SK-N-MC (cell line): ENCODE results near the gene SCGB1D2.

Source experiments
- EZH2 ChIP-seq: fragments of 200-600 bp; sonication (generic); IDR thresholded peaks from one replicate; pipeline ENCODE4 v1.6.1; 2017; ENCODE audit warnings: antibody characterized with exemption
- FOXP2 ChIP-seq: optimal IDR thresholded peaks from 2 replicates; pipeline ENCODE3; 2011; ENCODE audit warnings: mild to moderate bottlenecking, moderate library complexity; ENCODE audit not compliant: insufficient read depth; ENCODE audit errors: extremely low read length, control extremely low read depth
- POLR2AphosphoS5 ChIP-seq: IDR thresholded peaks from 2 replicates; pipeline ENCODE4 v1.6.1; 2012; ENCODE audit warnings: mild to moderate bottlenecking, low read depth, low read length, borderline replicate concordance

GRCh38 chr11:62217191-62217748 is 24.8 kb upstream of the SCGB1D2 start:
- TF ChIP-seq EZH2 (no peak), POLR2AphosphoS5 (no peak), FOXP2 (no peak)
